Measurements from ENCODE around the gene CMTR2.

The CMTR2 gene

GRCh38 chr16:71288570-71288889 lies 672 bp downstream of the CMTR2 start:
- no peaks in the 10 kb centered on the region for H3K9me3 Mint-ChIP-seq
- H3K27me3 Mint-ChIP-seq (ENCODE audit: low read depth, poor library complexity) = peaks cover 9% of the 10 kb centered on the region
- peaks cover 16% of the 10 kb centered on the region for H3K4me1 Mint-ChIP-seq
- no peak for TF ChIP-seq CTCF (IDR thresholded peaks at IDR 0.05)
- H3K36me3 Mint-ChIP-seq (ENCODE audit: low read depth) = peaks cover 45% of the 10 kb centered on the region
- H3K4me3 Mint-ChIP-seq = peak overlapping the region; percentile 89
- peak overlapping the region; percentile 87 for H3K27ac Mint-ChIP-seq
- DNase-seq = no peak

- Mint-ChIP-seq H3K9me3 (no peaks in the 10 kb centered on the region), H3K36me3 (ENCODE audit: low read depth) (peaks cover 51% of the 10 kb centered on the region), H3K27me3 (ENCODE audit: low read depth, poor library complexity) (peaks cover 8% of the 10 kb centered on the region), H3K4me1 (peaks cover 16% of the 10 kb centered on the region), H3K27ac (peak overlapping the region; percentile 87), H3K4me3 (peak overlapping the region; percentile 89)
- no peak for TF ChIP-seq CTCF (IDR thresholded peaks at IDR 0.05)
- no peak for DNase-seq
Measured at GRCh38 chr16:71287911-71288310, 1.3 kb downstream of the CMTR2 start.

GRCh38 chr16:71287454-71287853 lies 1.7 kb downstream of the CMTR2 start:
- TF ChIP-seq CTCF (IDR thresholded peaks at IDR 0.05) = no peak
- peaks cover 16% of the 10 kb centered on the region for H3K4me1 Mint-ChIP-seq
- no peaks in the 10 kb centered on the region for H3K9me3 Mint-ChIP-seq
- H3K36me3 Mint-ChIP-seq (ENCODE audit: low read depth) = peaks cover 55% of the 10 kb centered on the region
- DNase-seq = no peak
- H3K4me3 Mint-ChIP-seq = peak overlapping the region; percentile 89
- H3K27ac Mint-ChIP-seq = no peak overlapping the region
- peaks cover 3% of the 10 kb centered on the region for H3K27me3 Mint-ChIP-seq (ENCODE audit: low read depth, poor library complexity)

- no peak for DNase-seq
- no peak for TF ChIP-seq CTCF (IDR thresholded peaks at IDR 0.05)
- Mint-ChIP-seq H3K9me3 (no peaks in the 10 kb centered on the region), H3K4me3 (no peak overlapping the region), H3K27ac (no peak overlapping the region), H3K27me3 (ENCODE audit: low read depth, poor library complexity) (peaks cover 4% of the 10 kb centered on the region), H3K4me1 (peaks cover 13% of the 10 kb centered on the region), H3K36me3 (ENCODE audit: low read depth) (peaks cover 60% of the 10 kb centered on the region)
Measured at GRCh38 chr16:71283612-71284011, 5.6 kb downstream of the CMTR2 start.

GRCh38 chr16:71282943-71283342 lies 6.3 kb downstream of the CMTR2 start:
- TF ChIP-seq CTCF (IDR thresholded peaks at IDR 0.05) = no peak
- Mint-ChIP-seq H3K4me1 (peaks cover 7% of the 10 kb centered on the region), H3K36me3 (ENCODE audit: low read depth) (peaks cover 56% of the 10 kb centered on the region), H3K9me3 (no peaks in the 10 kb centered on the region), H3K27ac (no peak overlapping the region), H3K4me3 (no peak overlapping the region), H3K27me3 (ENCODE audit: low read depth, poor library complexity) (peaks cover 4% of the 10 kb centered on the region)
- no peak for DNase-seq

GRCh38 chr16:71276589-71277334 lies 12.4 kb downstream of the CMTR2 start:
- DNase-seq = no peak
- no peaks in the 10 kb centered on the region for H3K4me1 Mint-ChIP-seq
- peaks cover 4% of the 10 kb centered on the region for H3K27me3 Mint-ChIP-seq (ENCODE audit: low read depth, poor library complexity)
- no peak for TF ChIP-seq CTCF (IDR thresholded peaks at IDR 0.05)
- H3K4me3 Mint-ChIP-seq = no peak overlapping the region
- H3K9me3 Mint-ChIP-seq = peaks cover 23% of the 10 kb centered on the region
- peaks cover 10% of the 10 kb centered on the region for H3K36me3 Mint-ChIP-seq (ENCODE audit: low read depth)
- H3K27ac Mint-ChIP-seq = no peak overlapping the region
